ENCODE results near the gene CIB2. TPM values are rescaled to one million over a fixed set of nuclear protein-coding genes. Genes with fewer than 3 reads are reported as not detected.

The CIB2 gene
- total RNA-seq (2021) (5.6 and 5.8 TPM in 2 replicates), Bru-seq, nascent RNA (percentile 34 among the genes with signal in this experiment), BruChase-seq, experiment 1, labeled RNA remaining after a 2-hour chase (percentile 26 among the genes with signal in this experiment), BruChase-seq, experiment 2, labeled RNA remaining after a 6-hour chase (percentile 26 among the genes with signal in this experiment)
- long read RNA-seq, transcript CIB2-201 (6 exons, 1,598 nt) = major isoform, 12 of 12 reads
- long read RNA-seq, partial matches to known transcripts = 0 of 12 reads
- long read RNA-seq, other reads (novel, unspliced or antisense) = 0 of 12 reads

GRCh38 chr15:78131295-78132061, at the start of gene CIB2:
CIB2 (minus strand) TSS chr15:78131445; CDS start chr15:78131215, 230 bp downstream.
- H3K4me2 ChIP-seq = peak within 1 kb of the TSS; percentile 97
- H3K79me2 ChIP-seq (ENCODE audit: low read depth) = no peaks in the 10 kb centered on the region
- peak within 1 kb of the TSS; percentile 94 for H2AFZ ChIP-seq
- BruUV-seq (replicated peaks) = TSS peak; percentile 54
- no peaks in the 10 kb centered on the region for H3K27me3 ChIP-seq (ENCODE audit: insufficient read depth, low read depth)
- H3K9me2 ChIP-seq (ENCODE audit: insufficient read depth) = no peaks in the 10 kb centered on the region
- no peak within 1 kb of the TSS for H3K27ac ChIP-seq
- ChIA-PET CTCF (interaction anchor here (0.7 to 1.2 kb wide), 3 partner anchors 11 to 64 kb away, joined by 3 to 4 read pairs (median 3); no protein-coding TSS in a partner anchor), POLR2A (ENCODE audit: unreplicated experiment) (interaction anchor here (0.6 kb wide), 2 partner anchors 82 to 377 kb away, joined by 8 read pairs; no protein-coding TSS in a partner anchor)
- DNase-seq = peak; percentile 49 to 72
- no peaks in the 10 kb centered on the region for H3K9me3 ChIP-seq (ENCODE audit: insufficient read depth, low read depth)
- TF ChIP-seq CTCF (conservative IDR thresholded peaks at IDR 0.05) = peak; percentile 70
- no peak for TF ChIP-seq EZH2 (IDR thresholded peaks at IDR 0.05; ENCODE audit: low read depth)
- H3K4me1 ChIP-seq (replicated peaks; ENCODE audit: insufficient read depth) = peaks cover 36% of the 10 kb centered on the region
- H3K36me3 ChIP-seq (ENCODE audit: low read depth) = no peaks in the 10 kb centered on the region
- no peaks in the 10 kb centered on the region for H4K20me1 ChIP-seq (ENCODE audit: insufficient read depth)
- intact Hi-C loops (cut with micrococcal nuclease; ENCODE audit: unreplicated experiment) = loop anchor here (1.0 to 5.0 kb wide), 3 partner anchors 46 to 110 kb away; no protein-coding TSS in a partner anchor
- H3K4me3 ChIP-seq = peak within 1 kb of the TSS; percentile 93
- H3F3A ChIP-seq (ENCODE audit: insufficient read depth, low read depth) = peaks cover 18% of the 10 kb centered on the region

DNA sequence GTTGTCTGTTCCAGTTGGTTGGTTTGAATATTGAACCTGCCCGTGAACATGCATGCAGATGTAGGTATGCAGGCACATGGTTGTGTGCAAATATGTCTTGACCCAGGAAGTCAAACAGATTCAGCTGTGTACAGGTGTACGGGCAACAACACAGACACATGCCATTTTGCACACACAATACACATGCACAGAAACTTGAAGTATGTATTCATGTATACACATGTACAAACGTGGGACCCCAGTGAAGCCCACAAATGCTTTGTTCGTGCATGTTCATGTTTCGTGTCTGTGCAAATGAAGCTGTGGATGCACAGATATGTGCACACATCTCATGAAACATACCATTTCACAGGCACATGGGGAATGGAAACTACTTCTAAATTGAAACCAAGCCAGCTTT, 48.7 kb upstream of the CIB2 start:
- no peaks in the 10 kb centered on the region for H3K9me2 ChIP-seq (ENCODE audit: insufficient read depth)
- no peak for DNase-seq
- intact Hi-C loops (cut with micrococcal nuclease; ENCODE audit: unreplicated experiment) = loop anchor here (5.0 kb wide), 2 partner anchors 48 to 68 kb away; partner anchors contain the start of gene CIB2
- no peaks in the 10 kb centered on the region for H4K20me1 ChIP-seq (ENCODE audit: insufficient read depth)
- H3K4me3 ChIP-seq = no peak overlapping the region
- H3K27ac ChIP-seq = no peak overlapping the region
- H3K36me3 ChIP-seq (ENCODE audit: low read depth) = no peaks in the 10 kb centered on the region
- CTCF ChIA-PET = interaction anchor here (0.9 kb wide), 1 partner anchor 61 kb away, joined by 3 read pairs; no protein-coding TSS in a partner anchor
- no peaks in the 10 kb centered on the region for H3K9me3 ChIP-seq (ENCODE audit: insufficient read depth, low read depth)
- no peaks in the 10 kb centered on the region for H3K4me1 ChIP-seq (replicated peaks; ENCODE audit: insufficient read depth)
- BruUV-seq (replicated peaks) = no TSS peak
- POLR2A ChIA-PET (ENCODE audit: unreplicated experiment) = no interaction called here
- no peak overlapping the region for H2AFZ ChIP-seq
- H3F3A ChIP-seq (ENCODE audit: insufficient read depth, low read depth) = no peaks in the 10 kb centered on the region
- no peak overlapping the region for H3K4me2 ChIP-seq
- TF ChIP-seq CTCF (conservative IDR thresholded peaks at IDR 0.05) (no peak), EZH2 (IDR thresholded peaks at IDR 0.05; ENCODE audit: low read depth) (no peak)
- H3K79me2 ChIP-seq (ENCODE audit: low read depth) = no peaks in the 10 kb centered on the region
- no peaks in the 10 kb centered on the region for H3K27me3 ChIP-seq (ENCODE audit: insufficient read depth, low read depth)

GRCh38 chr15:78179286-78179840, 48.1 kb upstream of the CIB2 start:
- H3K79me2 ChIP-seq (ENCODE audit: low read depth) = no peaks in the 10 kb centered on the region
- POLR2A ChIA-PET (ENCODE audit: unreplicated experiment) = no interaction called here
- H4K20me1 ChIP-seq (ENCODE audit: insufficient read depth) = no peaks in the 10 kb centered on the region
- DNase-seq = no peak
- no peaks in the 10 kb centered on the region for H3K4me1 ChIP-seq (replicated peaks; ENCODE audit: insufficient read depth)
- H3F3A ChIP-seq (ENCODE audit: insufficient read depth, low read depth) = no peaks in the 10 kb centered on the region
- H3K27ac ChIP-seq = no peak overlapping the region
- TF ChIP-seq EZH2 (IDR thresholded peaks at IDR 0.05; ENCODE audit: low read depth) (no peak), CTCF (conservative IDR thresholded peaks at IDR 0.05) (no peak)
- no peaks in the 10 kb centered on the region for H3K27me3 ChIP-seq (ENCODE audit: insufficient read depth, low read depth)
- H3K9me3 ChIP-seq (ENCODE audit: insufficient read depth, low read depth) = no peaks in the 10 kb centered on the region
- CTCF ChIA-PET = no interaction called here
- no peaks in the 10 kb centered on the region for H3K9me2 ChIP-seq (ENCODE audit: insufficient read depth)
- no peaks in the 10 kb centered on the region for H3K36me3 ChIP-seq (ENCODE audit: low read depth)
- no TSS peak for BruUV-seq (replicated peaks)
- no peak overlapping the region for H2AFZ ChIP-seq
- intact Hi-C loops (cut with micrococcal nuclease; ENCODE audit: unreplicated experiment) = loop anchor here (5.0 kb wide), 2 partner anchors 47 to 67 kb away; partner anchors contain the start of gene CIB2
- H3K4me2 ChIP-seq = no peak overlapping the region
- no peak overlapping the region for H3K4me3 ChIP-seq

All from PC-9 (cell line).